Measurements from ENCODE around the gene PCP4. TPM values are rescaled to one million over a fixed set of nuclear protein-coding genes. Genes with fewer than 3 reads are reported as not detected.

PCP4 gene
- total and polyA plus RNA-seq, 2 experiments from 2014 or later, result 2.5 TPM; not detected in 1

DNA sequence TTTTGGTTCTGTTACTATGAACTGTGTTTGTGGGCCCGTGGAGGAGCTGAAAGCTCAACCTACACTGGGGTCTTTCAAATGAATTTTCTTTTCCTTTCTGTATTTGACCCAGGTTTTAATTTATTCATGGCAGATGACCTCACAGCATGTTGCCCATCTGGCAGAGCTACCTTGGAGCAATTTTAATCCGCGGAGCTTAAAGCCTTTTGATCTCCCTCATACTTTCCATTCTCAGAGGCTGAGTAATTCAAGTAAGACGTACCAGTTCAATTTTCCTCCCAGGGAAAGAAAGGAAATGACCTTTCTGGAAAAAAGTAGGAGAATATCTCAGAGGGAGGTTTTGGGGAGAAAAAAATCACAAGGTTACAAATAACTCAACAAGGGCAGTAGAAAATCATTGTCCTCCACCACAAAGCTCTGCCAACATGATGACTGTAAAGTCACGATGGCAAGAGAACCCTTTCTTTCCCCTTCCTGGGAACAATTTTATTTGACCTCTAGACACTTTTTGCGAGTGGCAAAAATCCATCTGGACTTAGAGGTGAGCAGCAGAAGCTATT, 21.6 kb upstream of the PCP4 start:
- no peak overlapping the region for H3K27ac ChIP-seq
- H3K9me3 ChIP-seq (ENCODE audit: low read depth), result no peaks in the 10 kb centered on the region
- DNase-seq (ENCODE audit: low read depth in 1 of 2, low spot score in 1 of 2), result no peak
- no peaks in the 10 kb centered on the region for H3K36me3 ChIP-seq
- TF ChIP-seq, protein P1, sequence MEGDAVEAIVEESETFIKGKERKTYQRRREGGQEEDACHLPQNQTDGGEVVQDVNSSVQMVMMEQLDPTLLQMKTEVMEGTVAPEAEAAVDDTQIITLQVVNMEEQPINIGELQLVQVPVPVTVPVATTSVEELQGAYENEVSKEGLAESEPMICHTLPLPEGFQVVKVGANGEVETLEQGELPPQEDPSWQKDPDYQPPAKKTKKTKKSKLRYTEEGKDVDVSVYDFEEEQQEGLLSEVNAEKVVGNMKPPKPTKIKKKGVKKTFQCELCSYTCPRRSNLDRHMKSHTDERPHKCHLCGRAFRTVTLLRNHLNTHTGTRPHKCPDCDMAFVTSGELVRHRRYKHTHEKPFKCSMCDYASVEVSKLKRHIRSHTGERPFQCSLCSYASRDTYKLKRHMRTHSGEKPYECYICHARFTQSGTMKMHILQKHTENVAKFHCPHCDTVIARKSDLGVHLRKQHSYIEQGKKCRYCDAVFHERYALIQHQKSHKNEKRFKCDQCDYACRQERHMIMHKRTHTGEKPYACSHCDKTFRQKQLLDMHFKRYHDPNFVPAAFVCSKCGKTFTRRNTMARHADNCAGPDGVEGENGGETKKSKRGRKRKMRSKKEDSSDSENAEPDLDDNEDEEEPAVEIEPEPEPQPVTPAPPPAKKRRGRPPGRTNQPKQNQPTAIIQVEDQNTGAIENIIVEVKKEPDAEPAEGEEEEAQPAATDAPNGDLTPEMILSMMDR (IDR thresholded peaks at IDR 0.05; ENCODE audit: low read depth, low read length), result no peak
- no peaks in the 10 kb centered on the region for H3K4me1 ChIP-seq (ENCODE audit: low read depth)
- H3K4me3 ChIP-seq, result no peak overlapping the region
- no peaks in the 10 kb centered on the region for H3K27me3 ChIP-seq

DNA sequence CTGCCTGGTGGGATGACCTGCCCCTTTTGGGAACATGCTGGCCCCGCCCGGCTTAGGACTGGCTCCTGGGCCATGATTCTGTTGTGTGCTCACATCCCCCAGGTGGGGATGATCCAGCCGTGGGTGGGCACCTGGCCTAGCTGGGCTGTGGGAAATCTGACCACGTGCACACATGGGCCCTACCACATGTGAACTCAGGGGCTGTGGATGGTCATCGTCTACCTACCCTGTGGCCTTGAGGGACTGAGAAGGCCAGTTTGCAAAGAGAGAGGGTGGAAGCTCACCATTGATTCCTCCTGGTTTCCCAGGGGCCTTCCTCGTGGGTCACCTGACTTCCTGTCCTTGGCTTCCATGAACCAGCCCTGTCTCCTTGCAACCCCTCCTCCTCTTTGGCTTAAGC, 19.4 kb upstream of the PCP4 start:
- DNase-seq (ENCODE audit: low read depth in 1 of 2, low spot score in 1 of 2), result no peak
- H3K4me3 ChIP-seq, result no peak overlapping the region
- no peaks in the 10 kb centered on the region for H3K36me3 ChIP-seq
- H3K4me1 ChIP-seq (ENCODE audit: low read depth), result no peaks in the 10 kb centered on the region
- H3K27me3 ChIP-seq, result no peaks in the 10 kb centered on the region
- no peaks in the 10 kb centered on the region for H3K9me3 ChIP-seq (ENCODE audit: low read depth)
- TF ChIP-seq, protein P1 (IDR thresholded peaks at IDR 0.05; ENCODE audit: low read depth, low read length), result no peak
- H3K27ac ChIP-seq, result no peak overlapping the region

DNA sequence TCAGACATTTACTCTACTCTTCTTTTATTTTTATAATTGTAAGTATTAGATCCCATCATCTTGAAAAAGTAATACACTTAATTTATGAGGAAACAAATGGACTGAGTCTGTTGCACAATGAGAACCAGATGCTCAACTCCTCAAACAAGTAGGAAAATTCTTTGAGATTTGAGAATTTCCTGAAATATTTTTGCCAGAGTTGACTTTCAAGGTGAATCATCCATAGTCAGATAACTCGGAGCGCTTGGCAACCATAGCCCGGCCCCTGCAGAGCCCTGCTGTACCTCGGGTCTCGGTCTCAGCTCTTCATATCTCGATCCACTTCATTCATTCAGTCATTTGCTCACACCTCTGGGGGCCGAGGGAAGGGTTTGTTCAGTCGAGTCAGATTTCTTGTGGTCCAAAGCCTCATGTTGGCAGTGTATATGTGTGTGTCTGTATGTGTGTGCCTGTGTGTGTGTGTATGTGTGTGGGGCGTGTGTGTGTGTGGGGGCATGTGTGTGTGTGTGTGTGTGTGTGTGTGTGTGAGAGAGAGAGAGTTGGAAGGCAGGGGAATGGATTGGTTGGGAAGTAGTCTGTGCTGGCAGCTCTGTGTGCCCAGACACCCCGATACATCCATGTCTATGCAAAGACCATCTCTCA, 18.1 kb upstream of the PCP4 start:
- TF ChIP-seq, protein P1 (IDR thresholded peaks at IDR 0.05; ENCODE audit: low read depth, low read length), result no peak
- no peak for DNase-seq (ENCODE audit: low read depth in 1 of 2, low spot score in 1 of 2)

DNA sequence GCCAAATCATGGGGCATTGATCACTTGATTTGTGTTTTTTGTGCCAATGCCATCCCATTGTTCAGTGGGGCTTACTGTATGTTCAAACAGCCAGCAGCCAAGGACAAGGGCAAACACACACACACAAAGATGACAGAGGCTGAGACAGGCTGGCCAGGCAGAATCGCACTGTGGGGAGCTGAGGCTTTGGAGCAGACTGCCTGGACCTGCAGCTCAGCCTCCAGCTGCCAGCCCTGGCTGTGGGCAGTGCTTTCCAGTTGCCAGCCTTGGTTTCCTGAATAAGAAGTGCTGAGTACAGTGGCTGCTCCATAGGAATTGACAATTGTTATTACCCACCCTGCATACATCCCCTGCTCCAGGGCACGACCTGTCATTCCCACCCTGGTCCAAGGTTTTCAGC, 16.9 kb upstream of the PCP4 start:
- DNase-seq (ENCODE audit: low read depth in 1 of 2, low spot score in 1 of 2), result no peak
- Histone ChIP-seq H3K36me3 (no peaks in the 10 kb centered on the region), H3K27ac (no peak overlapping the region), H3K27me3 (no peaks in the 10 kb centered on the region), H3K4me1 (ENCODE audit: low read depth) (no peaks in the 10 kb centered on the region), H3K4me3 (no peak overlapping the region), H3K9me3 (ENCODE audit: low read depth) (no peaks in the 10 kb centered on the region)
- TF ChIP-seq, protein P1 (IDR thresholded peaks at IDR 0.05; ENCODE audit: low read depth, low read length), result no peak

More for the DNA sequence above, 18.1 kb upstream of the PCP4 start:
- no peak overlapping the region for H3K4me3 ChIP-seq
- no peaks in the 10 kb centered on the region for H3K36me3 ChIP-seq
- no peak overlapping the region for H3K27ac ChIP-seq
- no peaks in the 10 kb centered on the region for H3K27me3 ChIP-seq
- no peaks in the 10 kb centered on the region for H3K9me3 ChIP-seq (ENCODE audit: low read depth)
- H3K4me1 ChIP-seq (ENCODE audit: low read depth), result no peaks in the 10 kb centered on the region

DNA sequence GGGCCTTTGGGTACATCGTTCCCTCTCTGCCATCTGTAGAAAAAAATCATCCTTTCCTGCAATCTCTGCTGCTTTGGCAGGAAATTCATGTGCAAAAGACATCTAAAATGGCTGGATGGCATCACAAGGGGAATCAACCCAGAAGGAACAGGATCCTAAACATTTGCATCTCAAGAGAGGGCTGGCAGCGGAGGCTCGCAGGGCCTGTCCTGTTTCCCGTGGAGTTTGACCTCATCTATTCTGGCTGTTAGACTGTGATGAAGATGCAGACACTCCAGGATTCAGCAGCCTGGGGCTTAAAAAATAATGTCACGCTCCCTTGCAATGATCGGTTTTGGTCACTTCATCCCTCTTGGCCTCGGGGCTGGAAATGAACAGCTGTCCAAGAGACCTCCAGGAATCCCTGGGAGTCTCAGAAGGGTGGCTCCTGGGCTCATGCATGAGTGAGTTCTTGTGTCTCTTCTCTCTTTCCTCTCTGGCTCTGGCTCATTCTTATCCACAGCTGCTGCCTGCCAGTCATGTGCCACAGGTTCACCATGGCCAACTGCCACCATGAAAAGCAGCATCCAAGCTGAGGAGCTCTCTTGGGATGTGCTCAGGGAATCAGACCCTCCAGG, 16.1 kb upstream of the PCP4 start:
- TF ChIP-seq, protein P1 (IDR thresholded peaks at IDR 0.05; ENCODE audit: low read depth, low read length), result no peak
- no peak overlapping the region for H3K27ac ChIP-seq
- H3K4me3 ChIP-seq, result no peak overlapping the region
- H3K9me3 ChIP-seq (ENCODE audit: low read depth), result no peaks in the 10 kb centered on the region
- H3K4me1 ChIP-seq (ENCODE audit: low read depth), result no peaks in the 10 kb centered on the region
- no peak for DNase-seq (ENCODE audit: low read depth in 1 of 2, low spot score in 1 of 2)
- H3K36me3 ChIP-seq, result no peaks in the 10 kb centered on the region
- H3K27me3 ChIP-seq, result no peaks in the 10 kb centered on the region

All from cardiac muscle cell (in vitro differentiated cells and primary cell).